CD1c-positive myeloid dendritic cell (primary cell): ENCODE data around the gene PRKAG2.
"Not testable (repeated sequence)": the region's sequence is repeated elsewhere in the genome, so short reads cannot be mapped to it uniquely, and the experiment has no call there.

Experiments
- DNase-seq: peaks from one replicate; pipeline ENCODE4 v3.0.0-alpha.2; 2016; ENCODE audit errors: extremely low spot score

Gene PRKAG2

DNA sequence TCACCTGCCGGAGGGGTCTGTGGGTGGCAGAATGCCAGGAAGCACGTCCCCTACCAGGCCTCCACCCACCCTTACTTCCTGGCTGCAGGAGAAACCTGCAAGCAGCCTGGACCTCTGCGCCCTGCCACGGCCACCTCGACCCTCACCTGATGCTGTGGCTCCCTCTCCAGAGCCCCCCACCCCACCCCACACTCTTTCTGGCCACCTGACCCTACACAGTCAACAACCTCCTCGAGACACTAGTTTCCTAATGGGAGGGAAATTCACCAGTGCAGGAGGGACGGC, 91.3 kb downstream of the PRKAG2 start:
- DNase-seq, result no peak

DNA sequence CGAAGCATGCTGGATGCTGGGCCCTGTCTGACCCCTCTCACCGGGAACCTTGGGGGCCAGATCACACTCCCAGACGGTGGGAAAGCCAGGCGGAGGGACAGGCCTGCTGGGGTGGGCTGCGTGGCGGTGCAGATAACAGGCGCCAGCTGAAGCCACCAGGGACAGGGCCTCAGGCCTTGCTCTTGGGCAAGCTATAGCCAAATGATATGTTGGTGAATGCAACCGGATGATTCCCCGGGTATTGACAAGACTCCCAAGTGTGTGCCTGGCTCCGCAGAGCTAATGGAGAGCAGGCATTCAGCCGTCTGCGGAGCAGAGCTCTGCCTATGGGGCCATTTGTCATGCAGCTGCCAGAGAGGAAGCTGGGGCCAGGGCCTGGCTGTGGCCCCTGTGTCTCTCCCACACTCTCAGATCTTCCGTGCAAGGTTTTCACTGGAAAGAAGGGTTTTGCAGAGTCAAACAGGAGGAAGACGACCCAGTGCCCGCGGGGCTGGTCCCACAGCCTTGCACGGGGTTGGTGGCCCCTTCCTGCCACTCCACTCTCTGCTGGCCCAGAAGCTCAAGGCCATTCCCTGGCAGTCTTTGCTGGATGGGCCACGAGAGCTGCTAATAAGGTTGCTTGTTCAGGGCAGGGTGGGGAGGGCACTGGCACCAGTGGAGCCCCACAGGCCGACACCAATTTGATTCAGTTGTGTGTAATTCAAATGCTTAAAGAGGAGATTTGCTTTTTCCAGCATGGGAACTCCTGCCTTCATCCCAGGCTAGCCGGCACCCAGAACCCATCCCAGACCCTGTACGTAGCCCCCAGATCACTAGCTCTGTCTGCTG, 91.8 kb downstream of the PRKAG2 start:
- DNase-seq, result no peak

DNA sequence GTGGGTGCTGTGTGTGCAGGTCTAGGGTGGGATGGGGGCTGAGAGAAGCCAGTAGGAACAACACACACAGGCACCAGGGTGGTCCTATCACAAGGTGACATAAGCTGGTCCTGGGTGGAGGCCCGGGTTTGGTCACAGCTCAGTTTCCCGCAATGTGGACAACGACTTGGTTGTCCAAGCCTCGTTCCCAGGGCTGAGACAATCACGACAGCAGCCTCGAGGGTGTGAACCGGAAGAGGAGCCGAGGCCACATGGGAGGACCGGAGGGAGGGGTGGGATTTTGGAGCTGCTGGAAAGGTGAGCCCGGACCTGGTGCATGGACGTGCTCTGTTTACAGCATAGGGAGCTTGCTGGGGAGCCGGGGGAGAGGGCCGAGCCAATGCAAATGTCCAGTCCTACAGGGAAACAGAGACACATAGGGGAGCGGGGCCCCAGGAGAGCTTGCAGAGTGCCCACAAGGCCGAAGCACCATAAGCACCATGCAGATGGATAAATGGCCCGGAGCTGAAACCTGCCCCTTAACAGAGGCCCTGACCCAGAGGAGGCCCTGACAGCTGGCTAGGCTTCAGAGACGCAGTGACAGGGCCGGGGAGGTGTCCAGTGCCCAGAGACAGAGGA, 92.8 kb downstream of the PRKAG2 start:
- DNase-seq, result no peak

DNA sequence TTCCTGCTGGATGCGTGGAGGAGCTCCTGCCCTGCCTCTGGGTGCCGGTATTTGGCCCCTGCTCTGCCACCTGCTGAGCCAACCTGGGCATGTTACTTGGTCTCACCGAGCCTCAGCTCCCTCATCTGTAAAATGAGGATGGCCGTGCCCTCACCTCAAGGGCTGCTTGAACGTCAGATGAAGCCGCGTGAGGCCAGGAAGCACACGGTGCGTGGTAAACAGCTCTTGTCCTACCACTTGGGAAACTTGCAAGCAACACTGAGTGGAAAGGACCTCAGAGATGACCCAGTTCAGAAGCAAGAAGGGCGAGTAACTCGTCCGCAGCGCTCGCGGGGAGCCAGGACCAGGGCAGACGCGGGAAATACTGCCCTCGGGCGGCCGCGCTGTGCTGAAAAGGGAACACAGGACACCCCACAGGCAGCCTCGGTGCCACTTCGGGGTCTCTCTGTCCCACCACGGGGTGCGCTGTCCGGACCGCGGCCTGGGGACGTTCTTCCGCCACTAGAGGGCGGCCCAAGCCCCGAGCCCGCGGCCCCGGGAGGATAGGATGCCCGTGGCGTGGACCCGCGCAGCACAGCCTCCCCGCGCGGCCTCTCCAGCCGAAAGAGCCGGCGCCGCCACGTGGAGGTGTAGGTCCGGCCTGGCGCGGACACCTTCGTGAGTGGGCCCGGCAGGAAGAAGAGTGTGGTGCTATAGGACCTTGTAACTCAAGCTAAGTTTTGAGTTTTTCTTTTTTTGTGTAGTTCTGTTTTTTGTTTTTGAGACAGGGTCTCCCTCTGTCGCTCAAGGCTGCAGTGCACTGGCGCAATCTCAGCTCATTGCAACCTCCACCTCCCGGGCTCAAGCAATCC, 94.1 kb downstream of the PRKAG2 start:
- peak; percentile 86 for DNase-seq

DNA sequence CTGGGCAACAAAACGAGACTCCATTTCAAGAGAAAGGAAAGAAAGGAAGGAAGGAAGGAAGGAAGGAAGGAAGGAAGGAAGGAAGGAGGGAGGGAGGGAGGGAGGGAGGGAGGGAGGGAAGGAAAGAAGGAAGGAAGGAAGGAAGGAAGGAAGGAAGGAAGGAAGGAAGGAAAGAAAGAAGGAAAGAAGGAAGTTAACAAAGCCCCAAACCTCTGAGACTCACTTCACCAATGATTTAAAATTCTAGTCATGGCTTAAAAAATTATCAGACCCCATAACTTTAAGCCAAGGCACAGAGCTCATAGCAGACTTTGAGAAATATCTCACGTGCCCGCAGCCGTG, 94.7 kb downstream of the PRKAG2 start:
- DNase-seq, result not testable (repeated sequence)

DNA sequence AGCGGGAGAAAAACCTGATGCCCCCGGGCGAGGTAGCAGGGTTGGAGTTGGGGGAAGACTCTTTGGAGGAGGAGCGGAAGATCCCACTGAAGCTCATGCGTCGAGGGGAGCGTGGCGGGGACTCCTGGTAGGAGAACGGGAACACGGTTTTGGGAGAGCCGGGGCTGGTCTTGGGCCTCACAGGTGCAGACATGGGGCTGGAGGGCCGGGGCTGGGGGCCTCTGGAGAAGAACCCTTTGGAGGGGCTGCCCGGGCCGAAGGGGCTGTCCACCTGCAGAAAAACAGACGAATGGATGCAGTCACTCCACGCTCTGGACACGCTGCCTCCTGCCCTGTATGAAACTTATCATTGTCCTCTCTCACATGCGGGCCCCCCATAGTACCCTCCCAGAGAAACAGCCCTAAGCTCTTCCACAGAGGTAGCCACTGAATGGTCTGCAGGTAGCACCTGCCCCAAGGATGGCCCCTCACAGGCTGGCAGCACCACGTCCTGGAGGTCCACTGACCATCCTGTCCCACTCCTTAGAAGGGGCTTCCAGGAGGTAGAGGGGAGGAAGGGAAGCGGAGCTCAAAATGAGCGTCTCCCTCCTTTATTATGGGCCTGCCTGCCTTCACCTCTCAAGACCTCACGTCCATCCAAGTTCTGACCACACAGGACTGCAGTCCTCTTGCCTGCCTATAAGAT, 95.6 kb downstream of the PRKAG2 start:
- DNase-seq, result no peak

DNA sequence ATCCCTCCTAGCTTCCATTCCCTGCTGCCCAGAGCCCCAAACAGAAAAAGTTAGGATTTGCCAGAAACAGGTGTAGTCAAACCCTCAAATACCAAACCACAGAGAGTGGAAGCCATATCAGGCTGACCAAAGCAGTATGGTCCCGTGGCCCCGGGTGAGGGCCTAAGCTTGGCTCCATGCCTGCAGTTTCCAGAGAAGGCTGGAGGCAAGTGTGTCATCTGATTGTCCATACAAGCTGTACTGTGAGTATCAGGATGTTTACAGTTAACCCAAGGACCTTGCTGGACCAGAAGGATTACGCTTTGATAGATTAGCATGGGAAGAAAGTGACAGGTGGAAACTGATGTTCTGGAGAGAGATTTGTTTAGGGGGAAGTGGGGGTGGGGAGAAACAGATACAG, 96.3 kb downstream of the PRKAG2 start:
- DNase-seq, result no peak

DNA sequence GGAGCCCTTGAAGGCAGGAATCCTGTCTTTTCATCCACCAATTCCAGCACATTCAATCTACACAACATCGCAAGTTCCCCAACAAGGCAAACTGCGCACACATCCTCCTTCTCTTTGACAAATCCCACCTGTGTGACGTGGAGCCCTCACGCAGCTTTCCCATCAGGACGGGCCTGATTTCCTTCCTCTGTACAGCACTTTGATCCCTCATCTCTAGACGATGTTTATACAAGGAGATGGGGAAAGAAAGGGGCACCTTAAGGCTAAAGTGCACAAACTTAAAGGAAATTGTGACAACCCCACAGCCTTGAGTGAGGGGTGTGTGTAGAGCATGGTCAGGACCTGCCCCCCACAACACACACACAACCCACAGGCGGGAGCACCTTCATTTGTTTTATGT, 97.2 kb downstream of the PRKAG2 start:
- no peak for DNase-seq

DNA sequence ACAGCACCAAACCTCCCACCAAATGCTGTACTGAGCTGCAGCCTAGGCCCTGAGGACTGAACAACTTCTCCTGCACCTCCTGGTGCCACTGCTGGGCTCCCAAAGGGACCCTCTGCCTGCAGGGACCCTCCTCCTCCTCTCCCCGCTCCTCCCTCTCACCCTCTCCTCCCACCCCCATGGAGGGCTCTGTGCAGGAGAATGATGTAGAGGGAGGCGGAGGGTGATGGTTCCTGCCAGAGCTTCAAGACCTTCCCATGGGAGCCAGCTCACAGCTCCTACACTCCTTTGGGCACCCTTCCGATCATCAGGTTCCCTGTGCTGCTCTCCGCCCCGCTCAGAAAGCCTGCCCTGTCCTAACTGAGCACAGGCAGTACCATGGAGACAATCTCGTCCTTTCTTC, 97.7 kb downstream of the PRKAG2 start:
- no peak for DNase-seq

DNA sequence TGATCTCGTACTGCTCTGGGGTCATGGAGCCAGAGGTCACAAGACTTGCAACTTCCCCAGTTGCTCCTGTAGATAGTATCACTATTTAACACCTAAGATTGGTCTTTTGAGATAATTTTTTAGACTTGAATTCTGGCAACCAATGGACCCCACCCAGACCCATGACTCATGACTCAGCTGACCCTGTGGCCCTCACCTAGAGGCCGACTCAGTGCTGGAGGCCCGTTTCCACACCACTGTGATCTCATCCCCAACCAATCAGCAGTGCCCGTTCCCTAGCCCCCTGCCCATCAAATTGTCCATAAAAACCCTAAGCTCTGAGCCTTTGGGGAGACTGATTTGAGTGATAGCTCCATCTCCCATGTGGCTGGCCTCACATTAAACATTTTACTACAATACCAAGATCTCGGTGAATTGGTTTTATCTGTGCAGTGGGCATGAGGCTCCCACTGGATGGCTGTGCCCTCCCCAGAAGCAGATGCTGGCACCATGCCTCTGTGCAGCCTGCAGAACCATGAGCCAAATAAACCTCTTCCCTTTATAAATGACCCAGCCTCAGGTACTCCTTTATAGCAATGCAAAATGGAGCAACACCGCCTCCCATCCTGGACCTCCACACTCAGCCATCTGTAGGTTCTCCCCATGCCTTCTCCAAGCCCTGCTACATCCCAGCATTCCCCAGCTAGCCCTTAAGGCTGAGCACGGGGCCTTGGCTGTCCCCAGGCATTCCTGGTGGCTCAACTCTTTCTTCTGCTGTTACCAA, 98.8 kb downstream of the PRKAG2 start:
- DNase-seq, result no peak

DNA sequence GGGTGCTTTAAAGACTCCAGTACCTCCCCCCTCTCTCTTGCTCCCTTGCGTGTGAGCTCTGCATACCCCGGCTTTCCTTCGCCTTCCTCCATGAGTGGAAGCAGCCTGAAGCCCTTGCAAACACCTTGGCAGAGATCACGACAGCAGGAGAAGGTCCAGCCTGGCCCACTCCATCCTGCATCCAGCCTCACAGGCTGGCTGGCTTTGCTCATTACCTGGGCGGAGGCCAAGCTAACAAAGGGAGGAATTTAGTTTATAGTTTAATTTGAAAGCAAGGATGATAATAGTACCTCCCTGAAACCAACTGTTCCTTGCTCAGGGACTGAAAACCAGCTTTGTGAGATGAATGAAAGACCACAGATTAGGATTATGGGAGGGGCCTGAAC, 99.4 kb downstream of the PRKAG2 start:
- no peak for DNase-seq

DNA sequence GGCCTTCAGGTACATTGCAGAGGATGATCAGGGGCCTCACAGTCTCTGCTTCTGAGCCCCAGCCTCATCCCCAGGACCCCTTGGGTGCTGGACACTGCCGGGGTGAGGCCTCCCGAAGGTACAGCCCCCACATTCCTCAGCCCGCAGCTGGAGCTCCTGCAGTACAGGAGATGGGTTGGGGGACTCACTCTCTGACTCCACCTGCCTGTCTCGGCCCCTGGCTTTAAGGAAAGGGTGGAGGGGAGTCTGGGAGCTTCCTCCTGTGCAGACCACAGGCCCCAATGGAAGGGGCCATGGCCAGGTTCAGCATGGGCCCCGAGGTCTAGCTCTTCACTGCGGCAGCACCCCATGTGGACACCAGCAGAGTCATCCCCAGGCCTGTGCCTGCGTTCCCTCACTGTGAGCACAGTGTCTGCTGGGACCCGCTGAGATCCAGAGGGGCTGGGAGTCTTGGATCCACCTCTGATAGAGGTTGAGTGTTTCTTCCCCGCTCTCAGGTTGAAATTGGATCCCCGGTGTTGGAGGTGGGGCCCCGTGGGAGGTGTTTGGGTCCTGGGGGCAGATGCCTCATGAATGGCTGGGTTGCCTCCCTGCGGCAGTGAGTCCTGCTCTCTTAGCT, 99.9 kb downstream of the PRKAG2 start:
- no peak for DNase-seq

DNA sequence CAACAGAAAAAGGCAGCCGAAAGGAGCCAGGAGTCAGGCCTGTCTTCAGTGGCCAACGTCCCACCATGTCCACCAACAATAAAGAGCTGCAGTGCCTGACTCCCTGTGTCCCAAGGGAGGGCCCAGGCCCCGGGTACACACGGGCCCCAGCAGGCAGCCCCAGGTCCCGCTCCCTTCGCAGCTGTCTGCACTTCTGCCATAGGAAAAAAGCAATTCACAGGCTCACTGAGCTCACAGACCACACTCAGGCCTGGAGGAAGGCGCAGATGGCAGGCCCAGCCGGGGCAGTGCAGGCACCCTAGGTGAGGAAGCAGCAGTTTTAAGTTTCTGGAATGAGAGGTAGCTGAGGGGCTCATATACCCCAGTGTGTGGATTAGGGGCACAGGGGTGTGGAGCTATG, 100.5 kb downstream of the PRKAG2 start:
- DNase-seq, result no peak

DNA sequence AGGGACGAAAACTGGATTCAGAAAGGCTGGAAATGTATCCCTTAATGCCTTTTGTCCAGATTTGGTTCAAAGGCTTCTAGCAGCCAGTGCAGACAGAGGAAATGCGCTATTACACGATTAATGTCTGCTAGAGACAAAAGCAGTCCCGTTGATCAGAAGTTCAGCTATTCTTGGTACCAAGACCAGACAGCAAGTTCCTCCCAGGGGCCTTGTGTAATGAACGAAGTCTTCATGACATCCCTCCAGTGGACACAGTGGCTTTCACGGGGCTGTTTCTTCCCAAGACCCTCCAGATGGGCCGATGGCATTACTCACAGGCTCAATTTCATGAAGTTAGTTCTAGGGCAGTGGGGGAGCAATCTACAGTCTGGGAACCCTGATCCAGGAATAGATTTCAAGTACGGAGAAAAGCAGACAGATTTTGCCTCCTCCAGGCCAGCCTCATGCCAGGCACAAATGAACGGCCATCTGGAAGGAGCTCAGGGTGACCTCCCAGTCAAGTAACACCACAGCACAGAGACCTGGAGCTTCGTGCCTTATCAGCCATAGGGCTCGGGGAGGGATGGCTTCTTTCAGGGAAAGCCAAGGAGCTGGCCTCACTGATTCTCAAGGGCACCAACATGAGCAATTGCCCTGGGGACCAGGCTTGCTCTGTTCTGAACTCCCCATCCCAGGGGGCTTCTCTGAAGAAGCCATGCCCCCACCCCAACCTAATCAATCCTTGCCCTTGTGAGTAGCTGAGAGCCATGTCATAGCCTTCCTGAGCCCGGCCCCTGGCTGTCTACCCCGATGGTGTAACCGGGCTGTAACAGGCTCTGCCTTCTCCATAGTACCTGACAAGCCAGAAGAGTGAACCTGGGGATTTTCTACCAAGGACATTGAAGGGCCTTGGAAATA, 101.1 kb downstream of the PRKAG2 start:
- DNase-seq, result no peak

DNA sequence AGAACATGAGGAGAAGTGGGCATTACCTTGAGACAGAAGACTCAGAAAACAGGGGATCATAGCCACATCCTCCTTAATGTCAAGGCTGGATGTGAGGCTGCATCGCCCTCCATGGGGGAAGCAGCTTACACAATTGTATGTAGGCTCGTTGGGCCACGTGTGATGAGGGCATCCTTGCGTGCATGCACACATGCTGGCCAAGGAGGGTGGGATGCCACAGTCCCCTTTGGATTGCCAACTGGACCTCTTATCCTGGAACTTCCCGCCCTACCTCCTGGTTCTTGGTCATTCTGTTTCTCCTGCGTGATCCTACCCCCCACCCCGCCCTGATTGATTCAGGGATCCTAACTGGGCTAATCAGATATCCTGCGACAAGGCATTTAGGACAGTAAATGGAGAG, 102.0 kb downstream of the PRKAG2 start:
- no peak for DNase-seq

DNA sequence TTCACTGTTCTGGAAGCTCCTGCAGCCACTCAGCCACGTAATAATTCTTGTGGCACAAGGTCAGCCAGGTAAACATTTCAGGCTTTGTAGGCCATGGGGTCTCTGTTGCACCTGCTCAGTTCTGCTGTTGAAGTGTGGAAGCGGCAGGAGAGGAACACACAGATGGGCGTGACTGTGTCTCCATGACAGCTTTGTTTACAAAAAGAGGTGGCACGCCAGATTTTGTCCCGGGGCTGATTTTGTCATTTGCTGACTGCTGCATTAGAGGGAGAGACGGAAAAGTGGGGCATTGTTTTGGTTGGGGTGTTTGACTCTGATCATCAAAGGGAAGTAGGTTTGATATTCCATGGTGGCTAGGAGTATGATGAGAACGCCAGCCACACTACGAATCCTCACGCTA, 103.1 kb downstream of the PRKAG2 start:
- DNase-seq, result no peak

DNA sequence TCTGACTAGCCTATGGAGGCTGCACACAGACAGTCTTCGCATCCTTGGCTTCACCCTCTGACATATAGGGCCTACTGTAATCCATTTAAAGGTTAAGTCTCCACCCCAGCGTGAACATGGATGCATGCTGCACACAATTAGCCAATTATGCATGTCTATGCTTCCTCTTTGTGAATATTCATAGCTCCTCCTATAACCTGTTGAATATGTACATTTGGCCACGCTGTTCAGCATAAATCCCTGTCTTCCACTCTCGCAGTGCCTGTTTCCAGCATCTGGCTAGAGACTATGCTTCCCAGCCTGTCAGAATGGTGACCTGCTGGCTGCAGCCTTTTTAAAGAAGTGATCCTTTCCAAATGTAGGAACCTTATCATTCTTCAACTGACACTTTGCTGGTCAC, 106.7 kb downstream of the PRKAG2 start:
- no peak for DNase-seq

DNA sequence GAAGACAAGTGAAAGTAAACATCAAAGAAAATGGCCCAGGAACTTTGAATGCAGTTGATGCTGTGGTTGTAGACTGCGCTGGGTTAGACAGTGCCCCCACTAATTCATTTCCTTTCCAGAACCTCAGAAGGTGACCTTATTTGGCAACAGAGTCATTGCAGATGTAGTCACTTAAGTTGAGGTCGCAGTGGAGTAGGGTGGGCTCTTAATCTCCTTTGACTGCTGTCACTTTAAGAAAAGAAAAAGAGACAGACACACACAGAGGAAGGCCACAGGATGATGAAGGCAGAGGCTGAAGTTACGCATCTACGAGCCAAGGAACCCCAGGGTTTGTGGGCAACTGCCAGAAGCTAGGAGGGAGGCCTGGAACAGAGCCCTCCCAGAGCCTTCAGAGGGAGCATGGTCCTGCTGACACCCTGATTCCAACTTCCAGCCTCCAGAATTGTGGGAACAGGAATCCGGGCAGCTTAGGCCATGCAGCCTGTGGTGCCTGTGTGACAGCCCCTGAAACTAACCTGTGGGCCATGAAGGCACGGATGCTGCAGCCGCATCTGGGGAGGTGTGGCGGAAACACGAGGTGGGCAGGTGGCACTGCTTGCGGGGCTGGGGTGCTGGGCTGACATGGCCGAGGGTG, 107.6 kb downstream of the PRKAG2 start:
- DNase-seq, result peak; percentile 29

DNA sequence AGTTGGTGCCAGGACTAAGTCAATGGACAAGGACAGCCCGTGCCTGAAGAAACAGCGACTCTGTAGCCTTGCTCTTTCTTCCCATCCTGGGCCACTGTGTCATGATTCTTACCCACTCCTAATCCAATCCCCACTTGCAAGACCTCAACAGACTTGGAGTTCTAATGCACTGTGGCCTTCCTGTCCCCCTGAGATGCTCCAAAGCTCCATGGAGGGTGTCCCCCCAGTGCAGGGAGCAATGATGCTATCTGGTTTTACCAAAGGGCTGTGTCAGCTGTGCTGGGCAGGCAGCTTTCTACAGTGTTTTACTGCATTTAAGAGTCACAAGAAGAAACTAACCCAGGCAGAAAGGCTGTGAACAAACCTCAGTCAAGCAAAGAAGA, 108.1 kb downstream of the PRKAG2 start:
- no peak for DNase-seq

DNA sequence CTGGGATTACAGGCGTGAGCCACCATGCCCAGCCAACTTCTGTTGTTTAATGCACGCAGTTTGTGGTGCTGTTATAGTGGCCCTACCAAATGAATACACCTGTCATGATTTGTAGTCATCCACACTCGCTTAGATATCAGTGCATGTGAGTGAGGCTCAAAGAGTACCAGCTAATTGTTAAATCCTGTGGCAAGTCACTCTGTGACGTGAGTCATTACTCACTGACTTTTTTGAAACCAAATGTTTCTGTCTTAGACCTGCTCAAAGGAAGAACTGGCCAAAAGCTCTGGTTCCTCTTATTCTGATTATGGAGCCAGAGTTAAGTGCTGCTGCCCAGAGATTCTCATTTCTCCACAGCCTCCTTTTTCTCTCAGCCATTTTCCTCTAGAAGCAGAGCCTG, 109.4 kb downstream of the PRKAG2 start:
- peak; percentile 88 for DNase-seq
